ENCODE data around the gene SUPT4H1.

Gene SUPT4H1

GRCh38 chr17:58394534-58395223 is 42.7 kb upstream of the SUPT4H1 start:
- no peak for TF ChIP-seq CTCF (IDR thresholded peaks at IDR 0.05; ENCODE audit: control insufficient read depth, extremely low read depth, insufficient read depth)
- no peak for DNase-seq (ENCODE audit: low read depth)
- no peak overlapping the region for H3K4me3 ChIP-seq (ENCODE audit: low read depth, low read length)

- peak; percentile 97 for DNase-seq (ENCODE audit: low read depth)
- peak overlapping the region; percentile 40 for H3K4me3 ChIP-seq (ENCODE audit: low read depth, low read length)
- TF ChIP-seq CTCF (IDR thresholded peaks at IDR 0.05; ENCODE audit: control insufficient read depth, extremely low read depth, insufficient read depth), result no peak
Measured at GRCh38 chr17:58391302-58391984, 39.4 kb upstream of the SUPT4H1 start.

- DNase-seq (ENCODE audit: low read depth), result no peak
- TF ChIP-seq CTCF (IDR thresholded peaks at IDR 0.05; ENCODE audit: control insufficient read depth, extremely low read depth, insufficient read depth), result no peak
Measured at GRCh38 chr17:58390884-58391283, 38.9 kb upstream of the SUPT4H1 start.

GRCh38 chr17:58388302-58389190 is 36.5 kb upstream of the SUPT4H1 start:
- DNase-seq (ENCODE audit: low read depth), result peak; percentile 72
- no peak for TF ChIP-seq CTCF (IDR thresholded peaks at IDR 0.05; ENCODE audit: control insufficient read depth, extremely low read depth, insufficient read depth)
- peak overlapping the region; percentile 13; the same call in 1 of the 2 replicates for H3K4me3 ChIP-seq (ENCODE audit: low read depth, low read length)

More at GRCh38 chr17:58390884-58391283, 38.9 kb upstream of the SUPT4H1 start:
- H3K4me3 ChIP-seq (ENCODE audit: low read depth, low read length), result peak overlapping the region; percentile 40

- no peak for TF ChIP-seq CTCF (IDR thresholded peaks at IDR 0.05; ENCODE audit: control insufficient read depth, extremely low read depth, insufficient read depth)
- peak; percentile 85 for DNase-seq (ENCODE audit: low read depth)
- no peak overlapping the region for H3K4me3 ChIP-seq (ENCODE audit: low read depth, low read length)
Measured at GRCh38 chr17:58387834-58388233, 35.8 kb upstream of the SUPT4H1 start.

- no peak for DNase-seq (ENCODE audit: low read depth)
- TF ChIP-seq CTCF (IDR thresholded peaks at IDR 0.05; ENCODE audit: control insufficient read depth, extremely low read depth, insufficient read depth), result no peak
- H3K4me3 ChIP-seq (ENCODE audit: low read depth, low read length), result no peak overlapping the region
Measured at GRCh38 chr17:58386708-58387107, 34.7 kb upstream of the SUPT4H1 start.

All from LNCaP clone FGC (cell line).